WTC11 (cell line): ENCODE results near the gene CTCFL. TPM values are rescaled to one million over a fixed set of nuclear protein-coding genes. Genes with fewer than 3 reads are reported as not detected.

Experiments
- ATAC-seq: fragments of 200-7000 bp; cut with Tn5 transposase; 2 replicates; pipeline ENCODE4 v1.10.0; 2021; ENCODE audit warnings: mild to moderate bottlenecking, moderate library complexity
- CTCF ChIA-PET: fragments of 300-600 bp; sonication (Branson Sonifier 250); formaldehyde crosslinking; loops from one replicate; lab custom pipeline; 2021; ENCODE audit warnings: antibody characterized with exemption; lab: Charles Lee
- POLR2A ChIA-PET: fragments of 350-600 bp; sonication (Branson Sonifier 250); formaldehyde crosslinking; loops from one replicate; lab custom pipeline; 2021; ENCODE audit warnings: antibody characterized with exemption; lab: Charles Lee
- DNase-seq: peaks from one replicate; pipeline ENCODE4 v3.0.0; 2021; ENCODE audit warnings: low spot score
- H3K27ac Mint-ChIP-seq: 2 replicates; pipeline ENCODE4 v1.8.0; 2021; ENCODE audit warnings: mixed read lengths
- H3K27me3 Mint-ChIP-seq: 2 replicates; pipeline ENCODE4 v1.8.0; 2021; ENCODE audit warnings: low read depth, mild to moderate bottlenecking, moderate library complexity, mixed read lengths
- H3K36me3 Mint-ChIP-seq: 2 replicates; pipeline ENCODE4 v1.8.0; 2021; ENCODE audit warnings: mixed read lengths
- H3K4me1 Mint-ChIP-seq: 2 replicates; pipeline ENCODE4 v1.8.0; 2022; ENCODE audit warnings: mixed read lengths
- H3K4me3 Mint-ChIP-seq: 2 replicates; pipeline ENCODE4 v1.8.0; 2021; ENCODE audit warnings: mild to moderate bottlenecking, moderate library complexity, mixed read lengths
- H3K9me3 Mint-ChIP-seq: 2 replicates; pipeline ENCODE4 v1.8.0; 2021; ENCODE audit warnings: mixed read lengths
- AR ChIP-seq: fragments of 250-450 bp; sonication (Bioruptor Pico); IDR thresholded peaks from 2 replicates; pipeline ENCODE4 v1.9.0; 2021; ENCODE audit warnings: mild to moderate bottlenecking
- ATF1 ChIP-seq: sonication (generic); formaldehyde crosslinking; IDR thresholded peaks from 2 replicates; pipeline ENCODE4 v1.8.1; 2023; ENCODE audit warnings: mild to moderate bottlenecking, moderate library complexity, missing genetic modification reagents
- ATF2 ChIP-seq: sonication (generic); formaldehyde crosslinking; IDR thresholded peaks from 2 replicates; pipeline ENCODE4 v1.8.1; 2022; ENCODE audit warnings: low read depth, missing genetic modification reagents, borderline replicate concordance
- ATF6 ChIP-seq: sonication (generic); formaldehyde crosslinking; IDR thresholded peaks from 2 replicates; pipeline ENCODE4 v1.8.1; 2023; ENCODE audit warnings: mild to moderate bottlenecking, missing genetic modification reagents
- CREB1 ChIP-seq: sonication (generic); formaldehyde crosslinking; IDR thresholded peaks from 2 replicates; pipeline ENCODE4 v1.8.0; 2023; ENCODE audit warnings: mild to moderate bottlenecking, missing genetic modification reagents
- E2F1 ChIP-seq: sonication (generic); formaldehyde crosslinking; IDR thresholded peaks from 2 replicates; pipeline ENCODE4 v1.8.0; 2022; ENCODE audit warnings: mild to moderate bottlenecking, missing genetic modification reagents
- FOXJ3 ChIP-seq: sonication (generic); formaldehyde crosslinking; IDR thresholded peaks from 2 replicates; pipeline ENCODE4 v1.9.0; 2021; ENCODE audit warnings: missing genetic modification reagents, mild to moderate bottlenecking, borderline replicate concordance
- GRHL2 ChIP-seq: fragments of 250-450 bp; sonication (Bioruptor Pico); IDR thresholded peaks from 2 replicates; pipeline ENCODE4 v1.8.0; 2022; ENCODE audit warnings: mild to moderate bottlenecking, moderate library complexity; ENCODE audit not compliant: insufficient replicate concordance, severe bottlenecking
- HMGXB4 ChIP-seq: sonication (generic); formaldehyde crosslinking; IDR thresholded peaks from 2 replicates; pipeline ENCODE4 v1.8.1; 2023; ENCODE audit warnings: mild to moderate bottlenecking, moderate library complexity, missing genetic modification reagents
- JAZF1 ChIP-seq: fragments of 250-450 bp; sonication (Bioruptor Pico); IDR thresholded peaks from 2 replicates; pipeline ENCODE4 v1.9.0; 2021; ENCODE audit warnings: moderate library complexity, mild to moderate bottlenecking, inconsistent platforms
- NFE2L1 ChIP-seq: sonication (generic); formaldehyde crosslinking; IDR thresholded peaks from 2 replicates; pipeline ENCODE4 v1.8.1; 2023; ENCODE audit warnings: missing genetic modification reagents
- NR1H2 ChIP-seq: sonication (generic); formaldehyde crosslinking; IDR thresholded peaks from 2 replicates; pipeline ENCODE4 v1.9.0; 2021; ENCODE audit warnings: mild to moderate bottlenecking, moderate library complexity, missing genetic modification reagents
- NR2C2 ChIP-seq: sonication (generic); formaldehyde crosslinking; IDR thresholded peaks from 2 replicates; pipeline ENCODE4 v1.8.0; 2022; ENCODE audit warnings: mild to moderate bottlenecking, missing genetic modification reagents
- PREB ChIP-seq: sonication (generic); formaldehyde crosslinking; IDR thresholded peaks from 2 replicates; pipeline ENCODE4 v1.8.1; 2022; ENCODE audit warnings: mild to moderate bottlenecking, missing genetic modification reagents, moderate library complexity, borderline replicate concordance
- RORB ChIP-seq: fragments of 250-450 bp; sonication (Bioruptor Pico); IDR thresholded peaks from 2 replicates; pipeline ENCODE4 v1.9.0; 2021; ENCODE audit warnings: mild to moderate bottlenecking
- SMAD4 ChIP-seq: sonication (generic); formaldehyde crosslinking; IDR thresholded peaks from 2 replicates; pipeline ENCODE4 v1.8.0; 2022; ENCODE audit warnings: mild to moderate bottlenecking, missing genetic modification reagents
- SP1 ChIP-seq: sonication (generic); formaldehyde crosslinking; conservative IDR thresholded peaks from 2 replicates; pipeline ENCODE4 v1.8.1; 2022; ENCODE audit warnings: missing genetic modification reagents
- USF2 ChIP-seq: sonication (generic); formaldehyde crosslinking; IDR thresholded peaks from 2 replicates; pipeline ENCODE4 v1.8.1; 2023; ENCODE audit warnings: mild to moderate bottlenecking, missing genetic modification reagents, moderate library complexity
- ZNF138 ChIP-seq: sonication (generic); formaldehyde crosslinking; conservative IDR thresholded peaks from 2 replicates; pipeline ENCODE4 v1.8.1; 2022; ENCODE audit warnings: mild to moderate bottlenecking, moderate library complexity, missing genetic modification reagents
- ZNF532 ChIP-seq: fragments of 250-450 bp; sonication (Bioruptor Pico); IDR thresholded peaks from 2 replicates; pipeline ENCODE4 v1.9.0; 2021; ENCODE audit warnings: mild to moderate bottlenecking, borderline replicate concordance
- ZNF671 ChIP-seq: fragments of 250-450 bp; sonication (Bioruptor Pico); IDR thresholded peaks from 2 replicates; pipeline ENCODE4 v1.8.0; 2021; ENCODE audit warnings: mild to moderate bottlenecking
- total RNA-seq: library from RNA; stranded (reverse); gene quantifications from 3 replicates; pipeline ENCODE4 v1.2.3, GENCODE V29; 2021

Gene CTCFL
- total RNA-seq, 1 experiment from 2014 or later, result 0.70 TPM

- no peak for TF ChIP-seq ZNF532 (CRISPR knock-in tag)
- no peak for TF ChIP-seq E2F1
- TF ChIP-seq PREB (CRISPR knock-in tag), result no peak
- no peak for TF ChIP-seq SMAD4
- no peak for TF ChIP-seq FOXJ3 (CRISPR knock-in tag)
- no peak for TF ChIP-seq NFE2L1 (CRISPR knock-in tag)
- no peak for TF ChIP-seq ZNF671 (CRISPR knock-in tag)
- no peak for TF ChIP-seq CREB1 (CRISPR knock-in tag)
- TF ChIP-seq SP1 (CRISPR knock-in tag), result no peak
- TF ChIP-seq USF2, result no peak
- no peak for TF ChIP-seq ATF2
- no peak for TF ChIP-seq HMGXB4 (CRISPR knock-in tag)
- no peak for TF ChIP-seq GRHL2 (CRISPR knock-in tag)
Measured at GRCh38 chr20:57507477-57507876, 17.5 kb downstream of the CTCFL start (continued).

- Mint-ChIP-seq H3K9me3 (peaks cover 3% of the 10 kb centered on the region; the same call in 1 of the 2 replicates), H3K27me3 (no peaks in the 10 kb centered on the region), H3K4me3 (no peak overlapping the region), H3K4me1 (peaks cover 19% of the 10 kb centered on the region), H3K27ac (no peak overlapping the region), H3K36me3 (no peaks in the 10 kb centered on the region)
- CTCF ChIA-PET, result no interaction called here
- ATAC-seq (no peak), DNase-seq (no peak)
- POLR2A ChIA-PET, result no interaction called here
- TF ChIP-seq USF2 (no peak), NR2C2 (no peak), ATF1 (no peak), NR1H2 (no peak), ATF6 (CRISPR knock-in tag) (no peak), ZNF138 (CRISPR knock-in tag) (no peak), JAZF1 (no peak), RORB (CRISPR knock-in tag) (no peak), AR (CRISPR knock-in tag) (no peak)
Measured at GRCh38 chr20:57505979-57506378, 19.0 kb downstream of the CTCFL start.
